Coronary artery (tissue), 2 donors: Measurements from ENCODE around the gene ZSCAN32.

Experiments used
- DNase-seq: peaks from one replicate; pipeline ENCODE4 v3.0.0-alpha.2; 2017; ENCODE audit warnings: low spot score
- H3K27ac ChIP-seq, 2 donors: fragments of 200-600 bp; sonication (generic); one replicate each; pipeline ENCODE4 v1.5.1; 2016 to 2019
- H3K4me3 ChIP-seq: fragments of 200-600 bp; sonication (generic); 2 replicates; pipeline ENCODE4 v1.5.1; 2016; ENCODE audit warnings: mild to moderate bottlenecking, moderate library complexity
- TF ChIP-seq, protein P1 (sequence below): fragments of 200-600 bp; sonication (generic); IDR thresholded peaks from one replicate; pipeline ENCODE4 v1.5.1; 2019; ENCODE audit warnings: antibody characterized with exemption

ZSCAN32 gene

DNA sequence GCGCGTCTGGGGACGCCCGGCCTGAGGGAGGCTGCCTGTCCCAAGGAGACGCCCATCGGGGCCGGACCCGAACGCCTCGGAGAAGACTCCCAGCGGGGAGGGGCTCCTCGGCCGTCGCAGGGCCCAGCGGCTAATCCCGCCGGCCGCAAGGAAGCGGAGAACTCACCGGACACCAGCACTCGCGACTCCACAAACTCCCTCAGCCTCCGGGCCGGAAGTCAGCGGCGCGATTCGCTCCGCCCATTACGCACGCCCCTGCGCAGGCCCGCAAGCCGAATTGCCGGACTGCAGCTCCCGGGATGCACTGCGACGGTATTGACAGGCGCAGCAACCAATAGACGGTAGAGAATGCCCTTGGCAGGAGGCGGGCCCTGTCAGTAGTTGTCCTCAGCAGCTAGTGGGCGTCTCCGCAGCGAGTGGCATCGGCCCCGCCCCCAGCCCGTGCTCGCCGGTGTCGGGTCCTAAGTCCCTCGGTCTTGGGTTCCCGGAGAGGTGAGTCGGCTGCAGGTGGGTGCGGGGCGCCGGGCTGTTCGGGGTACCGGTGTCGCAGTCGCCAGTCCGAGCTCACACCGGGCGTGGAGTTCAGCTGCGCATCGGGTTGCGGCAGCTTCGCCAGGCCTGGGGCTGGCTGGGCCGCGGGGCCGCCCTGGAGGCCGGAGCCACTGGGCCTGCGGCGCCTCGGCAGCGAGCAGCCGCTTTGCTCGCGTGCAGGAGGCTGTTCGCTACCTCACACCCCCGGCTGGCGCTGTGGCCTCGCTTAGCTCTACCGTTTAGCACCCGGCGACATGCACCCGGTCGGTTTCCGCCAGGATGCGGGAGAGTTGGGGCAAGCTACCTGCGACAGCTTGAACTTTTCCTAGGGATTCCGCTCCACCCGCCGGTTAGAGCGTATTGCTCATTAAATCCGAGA lies at the start of gene ZSCAN32, which contains the start of gene ZNF174:
Gene ZSCAN32, minus strand, starts transcription at position 226 of the 910 bp plus-strand sequence. CDS start 3,447 bp downstream, outside the sequence.
Gene ZNF174, plus strand, starts transcription at position 437 of the 910 bp plus-strand sequence. CDS start 790 bp downstream, outside the sequence.
- Histone ChIP-seq H3K27ac (peak within 1 kb of the TSS; percentile 79 to 90), H3K4me3 (peak within 1 kb of the TSS; percentile 92)
- TF ChIP-seq, protein P1, sequence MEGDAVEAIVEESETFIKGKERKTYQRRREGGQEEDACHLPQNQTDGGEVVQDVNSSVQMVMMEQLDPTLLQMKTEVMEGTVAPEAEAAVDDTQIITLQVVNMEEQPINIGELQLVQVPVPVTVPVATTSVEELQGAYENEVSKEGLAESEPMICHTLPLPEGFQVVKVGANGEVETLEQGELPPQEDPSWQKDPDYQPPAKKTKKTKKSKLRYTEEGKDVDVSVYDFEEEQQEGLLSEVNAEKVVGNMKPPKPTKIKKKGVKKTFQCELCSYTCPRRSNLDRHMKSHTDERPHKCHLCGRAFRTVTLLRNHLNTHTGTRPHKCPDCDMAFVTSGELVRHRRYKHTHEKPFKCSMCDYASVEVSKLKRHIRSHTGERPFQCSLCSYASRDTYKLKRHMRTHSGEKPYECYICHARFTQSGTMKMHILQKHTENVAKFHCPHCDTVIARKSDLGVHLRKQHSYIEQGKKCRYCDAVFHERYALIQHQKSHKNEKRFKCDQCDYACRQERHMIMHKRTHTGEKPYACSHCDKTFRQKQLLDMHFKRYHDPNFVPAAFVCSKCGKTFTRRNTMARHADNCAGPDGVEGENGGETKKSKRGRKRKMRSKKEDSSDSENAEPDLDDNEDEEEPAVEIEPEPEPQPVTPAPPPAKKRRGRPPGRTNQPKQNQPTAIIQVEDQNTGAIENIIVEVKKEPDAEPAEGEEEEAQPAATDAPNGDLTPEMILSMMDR = no peak
- DNase-seq = peak; percentile 99

- Histone ChIP-seq H3K27ac (peak overlapping the region; percentile 33 to 82), H3K4me3 (peak overlapping the region; percentile 72)
- DNase-seq = no peak
- TF ChIP-seq, protein P1 = no peak
Measured at GRCh38 chr16:3444032-3444388, 43.2 kb upstream of the ZSCAN32 start.

DNA sequence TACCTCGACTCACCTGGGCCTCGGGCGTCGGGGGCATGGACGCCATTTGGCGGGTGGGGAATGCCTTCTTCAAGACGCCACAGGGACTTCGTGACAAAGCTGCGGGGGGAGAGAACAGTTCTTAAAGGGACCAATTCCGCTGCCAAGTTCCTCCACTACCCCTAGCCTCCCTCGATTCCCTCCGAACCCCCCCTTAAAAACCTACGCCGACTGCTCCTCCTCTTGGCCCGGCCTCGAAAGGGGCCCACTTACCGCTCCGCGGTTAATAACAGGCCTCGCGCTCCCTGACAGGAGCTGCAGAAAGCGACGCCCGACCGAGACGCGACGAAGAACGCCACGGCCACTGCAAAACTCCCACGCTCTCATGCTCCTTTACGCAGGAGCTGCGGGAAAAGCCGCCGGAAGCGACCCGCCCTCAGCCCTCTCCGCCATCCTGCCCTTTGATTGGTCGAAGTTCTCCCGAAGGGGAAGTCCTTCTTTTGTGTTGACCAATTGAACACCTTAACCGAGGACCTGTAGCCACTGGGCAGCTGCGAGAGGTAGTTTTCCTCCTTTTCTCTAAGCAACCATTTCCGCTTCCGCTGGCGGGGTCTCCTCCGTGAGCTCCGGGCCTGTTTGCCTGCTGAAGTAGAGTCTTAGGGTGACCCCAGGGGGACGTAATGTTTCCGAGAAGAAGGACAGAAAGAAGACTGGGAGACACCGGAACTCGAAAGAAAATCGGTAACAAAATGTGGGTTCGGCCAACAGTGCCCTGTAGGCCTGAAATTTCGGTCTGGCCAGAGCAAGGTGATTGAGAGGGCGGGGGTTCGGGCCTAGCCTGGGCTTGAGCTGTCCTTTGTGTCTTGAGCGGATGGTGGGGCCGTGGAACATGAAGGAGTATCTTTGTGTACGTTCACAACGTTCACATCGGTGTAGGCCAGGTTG lies 42.6 kb upstream of the ZSCAN32 start, which contains the start of the genes NAA60 and ZNF597:
Gene NAA60, plus strand, starts transcription at position 573 of the 924 bp plus-strand sequence. CDS start 32,548 bp downstream, outside the sequence.
Gene ZNF597, minus strand, starts transcription at position 397 of the 924 bp plus-strand sequence. Its CDS starts 351 bp downstream, at position 46.
- H3K4me3 ChIP-seq = peak within 1 kb of the TSS; percentile 72
- DNase-seq = peak; percentile 88
- TF ChIP-seq, protein P1 = no peak
- H3K27ac ChIP-seq = peak within 1 kb of the TSS; percentile 33 to 82

DNA sequence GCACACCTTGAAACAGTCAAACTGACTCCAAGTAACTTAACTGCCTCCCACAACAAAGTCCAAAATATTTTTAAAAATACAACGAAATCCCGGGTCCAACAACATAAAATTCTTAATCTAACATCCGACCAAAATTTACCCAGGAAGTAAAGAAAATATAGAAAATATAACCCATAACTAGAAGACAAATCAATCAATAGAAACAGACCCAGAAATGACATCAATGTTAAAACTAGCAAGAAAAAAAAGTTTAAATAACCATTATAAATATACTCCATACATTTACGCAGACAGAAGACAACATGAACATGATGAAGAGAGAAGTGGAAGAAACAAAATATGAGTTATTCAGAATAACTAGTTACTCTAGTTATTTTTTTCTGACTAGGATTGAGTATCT lies 38.8 kb upstream of the ZSCAN32 start:
- Histone ChIP-seq H3K4me3 (no peak overlapping the region), H3K27ac (no peak overlapping the region)
- TF ChIP-seq, protein P1 = no peak
- no peak for DNase-seq

- TF ChIP-seq, protein P1 = no peak
- Histone ChIP-seq H3K27ac (no peak overlapping the region), H3K4me3 (no peak overlapping the region)
- DNase-seq = no peak
Measured at GRCh38 chr16:3434373-3434772, 33.6 kb upstream of the ZSCAN32 start.

GRCh38 chr16:3431779-3432219 lies 31.0 kb upstream of the ZSCAN32 start:
- Histone ChIP-seq H3K4me3 (peak overlapping the region; percentile 62), H3K27ac (no peak overlapping the region)
- DNase-seq = no peak
- TF ChIP-seq, protein P1 = no peak
